ENCODE measurements around the gene ARMC12.

DNA sequence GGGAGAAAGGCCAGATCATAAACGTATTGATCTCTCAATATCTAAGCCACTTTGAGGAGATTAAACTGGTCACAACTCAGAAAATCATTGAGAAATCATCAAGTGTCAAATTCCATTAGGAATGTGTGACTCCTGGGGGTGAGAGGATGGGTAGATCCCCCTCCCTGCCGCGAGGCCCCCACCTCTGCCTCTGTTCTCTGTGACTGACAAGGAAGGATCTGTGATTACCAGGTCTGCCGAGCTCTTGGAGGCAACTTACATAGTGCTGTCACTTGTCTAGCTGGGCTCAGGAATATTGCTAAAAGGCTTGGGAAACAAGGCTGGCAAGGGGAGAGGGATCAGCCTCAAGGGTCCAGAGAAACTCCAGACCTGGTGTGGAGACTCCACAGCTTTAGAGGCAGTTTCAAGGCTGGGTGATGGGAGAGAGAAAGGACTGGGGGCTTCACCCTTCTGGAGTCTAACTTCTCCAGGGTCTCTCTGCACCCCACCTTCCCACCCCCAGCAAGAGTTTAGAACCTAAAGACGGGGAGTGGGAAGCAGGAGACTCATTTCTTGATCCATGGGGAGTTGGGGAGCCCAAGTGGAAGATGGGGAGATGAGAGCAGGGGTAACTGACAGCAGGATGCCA is 11.6 kb upstream of the ARMC12 start:
- TF ChIP-seq CTCF (IDR thresholded peaks at IDR 0.05; ENCODE audit: insufficient read depth, low read length), result no peak
- TF ChIP-seq, protein P1, sequence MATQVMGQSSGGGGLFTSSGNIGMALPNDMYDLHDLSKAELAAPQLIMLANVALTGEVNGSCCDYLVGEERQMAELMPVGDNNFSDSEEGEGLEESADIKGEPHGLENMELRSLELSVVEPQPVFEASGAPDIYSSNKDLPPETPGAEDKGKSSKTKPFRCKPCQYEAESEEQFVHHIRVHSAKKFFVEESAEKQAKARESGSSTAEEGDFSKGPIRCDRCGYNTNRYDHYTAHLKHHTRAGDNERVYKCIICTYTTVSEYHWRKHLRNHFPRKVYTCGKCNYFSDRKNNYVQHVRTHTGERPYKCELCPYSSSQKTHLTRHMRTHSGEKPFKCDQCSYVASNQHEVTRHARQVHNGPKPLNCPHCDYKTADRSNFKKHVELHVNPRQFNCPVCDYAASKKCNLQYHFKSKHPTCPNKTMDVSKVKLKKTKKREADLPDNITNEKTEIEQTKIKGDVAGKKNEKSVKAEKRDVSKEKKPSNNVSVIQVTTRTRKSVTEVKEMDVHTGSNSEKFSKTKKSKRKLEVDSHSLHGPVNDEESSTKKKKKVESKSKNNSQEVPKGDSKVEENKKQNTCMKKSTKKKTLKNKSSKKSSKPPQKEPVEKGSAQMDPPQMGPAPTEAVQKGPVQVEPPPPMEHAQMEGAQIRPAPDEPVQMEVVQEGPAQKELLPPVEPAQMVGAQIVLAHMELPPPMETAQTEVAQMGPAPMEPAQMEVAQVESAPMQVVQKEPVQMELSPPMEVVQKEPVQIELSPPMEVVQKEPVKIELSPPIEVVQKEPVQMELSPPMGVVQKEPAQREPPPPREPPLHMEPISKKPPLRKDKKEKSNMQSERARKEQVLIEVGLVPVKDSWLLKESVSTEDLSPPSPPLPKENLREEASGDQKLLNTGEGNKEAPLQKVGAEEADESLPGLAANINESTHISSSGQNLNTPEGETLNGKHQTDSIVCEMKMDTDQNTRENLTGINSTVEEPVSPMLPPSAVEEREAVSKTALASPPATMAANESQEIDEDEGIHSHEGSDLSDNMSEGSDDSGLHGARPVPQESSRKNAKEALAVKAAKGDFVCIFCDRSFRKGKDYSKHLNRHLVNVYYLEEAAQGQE (IDR thresholded peaks at IDR 0.05; ENCODE audit: insufficient replicate concordance, low read depth), result no peak
- no peak for TF ChIP-seq GABPA (IDR thresholded peaks at IDR 0.05; ENCODE audit: low read depth)
- TF ChIP-seq POLR2AphosphoS5 (IDR thresholded peaks at IDR 0.05; ENCODE audit: low read depth), result no peak
